B cell (primary cell): ENCODE data around the gene SLC12A4. TPM values are rescaled to one million over a fixed set of nuclear protein-coding genes. Genes with fewer than 3 reads are reported as not detected.

Source experiments
- ATAC-seq: fragments of 200-7000 bp; cut with Tn5 transposase; one replicate; pipeline ENCODE4 v1.10.0; 2021; ENCODE audit warnings: low read depth, mild to moderate bottlenecking, moderate number of reproducible peaks, moderate library complexity
- CTCF ChIA-PET: fragments of 350-600 bp; sonication (Branson Sonifier 250); formaldehyde crosslinking; loops from one replicate; lab custom pipeline; 2021; ENCODE audit warnings: antibody characterized with exemption, inconsistent platforms; lab: Charles Lee
- POLR2A ChIA-PET: fragments of 350-600 bp; sonication (Branson Sonifier 250); formaldehyde crosslinking; loops from one replicate; lab custom pipeline; 2021; ENCODE audit warnings: antibody characterized with exemption; lab: Charles Lee
- DNase-seq: peaks from one replicate; pipeline ENCODE4 v3.0.0; 2013
- H2AFZ ChIP-seq: 2 replicates; pipeline ENCODE4 v1.6.1; 2012; ENCODE audit warnings: mild to moderate bottlenecking, low read depth, low read length; ENCODE audit not compliant: insufficient read depth, poor library complexity, severe bottlenecking
- H3K27ac ChIP-seq, 2 donors: 1 replicate in 1 of 2; 2 replicates in 1 of 2; pipeline ENCODE4 v1.5.1; 2012 to 2013; ENCODE audit warnings: low read length in 2 of 2, mild to moderate bottlenecking in 2 of 2, moderate library complexity in 1 of 2
- H3K27me3 ChIP-seq, 4 experiments: fragments of 200-600 bp in 1 of 4; sonication (generic) in 1 of 4; replicated peaks in 1 of 4; 1 replicate in 2 of 4; 2 replicates in 2 of 4; pipeline versions ENCODE4 v1.6.1 to v1.7.0; 2013 to 2016; ENCODE audit warnings: low read length in 3 of 4, mild to moderate bottlenecking in 2 of 4, mixed read lengths in 1 of 4, moderate library complexity in 1 of 4; ENCODE audit not compliant: insufficient read depth in 4 of 4, control insufficient read depth in 3 of 4; ENCODE audit errors: control extremely low read depth in 1 of 4
- H3K36me3 ChIP-seq, 2 experiments: replicated peaks in 1 of 2; 1 replicate in 1 of 2; 2 replicates in 1 of 2; pipeline versions ENCODE4 v1.6.1 to v1.7.1; 2013; ENCODE audit warnings: low read length in 1 of 2; ENCODE audit not compliant: insufficient read depth in 2 of 2, control insufficient read depth in 1 of 2; ENCODE audit errors: control extremely low read depth in 1 of 2, extremely low read depth in 1 of 2
- H3K4me1 ChIP-seq, 2 donors: fragments of 200-600 bp in 1 of 2; sonication (generic) in 1 of 2; 1 replicate in 1 of 2; 2 replicates in 1 of 2; pipeline versions ENCODE4 v1.5.1 to v1.6.1; 2013 to 2017; ENCODE audit warnings: low read length in 2 of 2; ENCODE audit not compliant: control insufficient read depth in 2 of 2, insufficient read depth in 2 of 2
- H3K4me2 ChIP-seq: replicated peaks from 2 replicates; pipeline ENCODE3; 2012; ENCODE audit warnings: mild to moderate bottlenecking, low read depth, low read length; ENCODE audit not compliant: poor library complexity, severe bottlenecking
- H3K4me3 ChIP-seq, 5 experiments: fragments of 200-600 bp in 1 of 5; sonication (generic) in 1 of 5; 1 replicate in 3 of 5; 2 replicates in 2 of 5; pipeline versions ENCODE4 v1.5.1 to v1.7.0; 2011 to 2016; ENCODE audit warnings: low read length in 4 of 5, mild to moderate bottlenecking in 4 of 5, low read depth in 2 of 5, control low read depth in 1 of 5, moderate library complexity in 1 of 5; ENCODE audit not compliant: insufficient read depth in 1 of 5; ENCODE audit errors: control extremely low read depth in 1 of 5, extremely low read depth in 1 of 5
- H3K79me2 ChIP-seq: fragments of 200-600 bp; sonication (generic); one replicate; pipeline ENCODE4 v1.6.0; 2016; ENCODE audit warnings: low read length; ENCODE audit not compliant: control insufficient read depth, insufficient read depth
- H3K9ac ChIP-seq: fragments of 200-600 bp; sonication (generic); 2 replicates; pipeline ENCODE4 v1.6.1; 2017; ENCODE audit warnings: mild to moderate bottlenecking, low read length, moderate library complexity
- H3K9me3 ChIP-seq, 3 donors: one replicate each; pipeline versions ENCODE4 v1.6.1 to v1.7.1; 2013; ENCODE audit warnings: low read length in 2 of 3; ENCODE audit not compliant: control insufficient read depth in 2 of 3, insufficient read depth in 1 of 3; ENCODE audit errors: control extremely low read depth in 1 of 3
- H4K20me1 ChIP-seq: 2 replicates; pipeline ENCODE4 v1.6.0; 2012; ENCODE audit warnings: mild to moderate bottlenecking, low read length; ENCODE audit not compliant: insufficient read depth, control insufficient read depth, poor library complexity, severe bottlenecking
- H3K27ac Mint-ChIP-seq: one replicate; pipeline ENCODE4 v1.8.0; 2021; ENCODE audit warnings: mixed read lengths
- H3K27me3 Mint-ChIP-seq: one replicate; pipeline ENCODE4 v1.8.0; 2021; ENCODE audit warnings: mixed read lengths
- H3K4me1 Mint-ChIP-seq: one replicate; pipeline ENCODE4 v1.8.0; 2021; ENCODE audit warnings: mixed read lengths
- H3K4me3 Mint-ChIP-seq: one replicate; pipeline ENCODE4 v1.8.0; 2021; ENCODE audit warnings: mixed read lengths
- H3K9me3 Mint-ChIP-seq: one replicate; pipeline ENCODE4 v1.8.0; 2022; ENCODE audit warnings: mixed read lengths; ENCODE audit not compliant: insufficient read depth
- CTCF ChIP-seq: fragments of 200-600 bp; IDR thresholded peaks from one replicate; pipeline ENCODE4 v1.8.0; 2022; ENCODE audit warnings: antibody characterized with exemption, mild to moderate bottlenecking
- EZH2 ChIP-seq: IDR thresholded peaks from 2 replicates; pipeline ENCODE4 v1.6.1; 2012; ENCODE audit warnings: borderline replicate concordance, low read depth, mild to moderate bottlenecking, moderate library complexity, low read length; ENCODE audit not compliant: insufficient read depth, poor library complexity, severe bottlenecking
- WGBS: methylation state at CpG from one replicate; pipeline ENCODE4 v1.1.5; 2013; ENCODE audit warnings: missing lambda C conversion rate; ENCODE audit not compliant: insufficient coverage; 5-methylcytosine and 5-hydroxymethylcytosine counted together
- intact Hi-C: fragments of 100-400 bp; cut with micrococcal nuclease; formaldehyde crosslinking; loops from one replicate; pipeline ENCODE4 v1.10.0; 2022
- polyA plus RNA-seq: library from polyadenylated mRNA; depleted of rRNA; stranded (reverse); fragments of >200 nt; gene quantifications from 2 replicates; pipeline ENCODE4 v1.2.3, GENCODE V29; 2012
- total RNA-seq, 2 donors: library from RNA; stranded (reverse); fragments of 120-200 nt in 1 of 2; gene quantifications; 1 replicate in 1 of 2; 2 replicates in 1 of 2; pipeline versions ENCODE4 v1.2.3 to v1.2.4, GENCODE V29; 2013 to 2022

SLC12A4 gene
- total and polyA plus RNA-seq, 2 donors (not counting 1 experiment from before 2014, with no cell fraction given), result 20.2 to 42.2 TPM

- WGBS, result 99% methylated on average over 36 of the region's 36 CpGs
- DNase-seq, result no peak
- Histone ChIP-seq H3K4me3 (no peak overlapping the region), H3K79me2 (peaks cover 83% of the 10 kb centered on the region), H3K4me2 (no peak overlapping the region), H3K9me3 (no peaks in the 10 kb centered on the region), H3K27ac (no peak overlapping the region), H3K27me3 (no peaks in the 10 kb centered on the region), H2AFZ (no peak overlapping the region), H3K4me1 (peaks cover 0 to 4% of the 10 kb centered on the region in 2 donors), H3K9ac (no peak overlapping the region), H3K36me3 (peaks cover 0 to 31% of the 10 kb centered on the region in 2 experiments), H4K20me1 (peaks cover 19% of the 10 kb centered on the region)
- Mint-ChIP-seq H3K4me1 (peaks cover 2% of the 10 kb centered on the region), H3K27me3 (no peaks in the 10 kb centered on the region), H3K4me3 (no peak overlapping the region), H3K9me3 (no peaks in the 10 kb centered on the region), H3K27ac (no peak overlapping the region)
- POLR2A ChIA-PET, result no interaction called here
- ATAC-seq, result no peak
- CTCF ChIA-PET, result interaction anchor here (1.2 kb wide), 1 partner anchor 224 kb away, joined by 3 read pairs; no protein-coding TSS in a partner anchor
- intact Hi-C loops, result no loop called here
- TF ChIP-seq EZH2 (no peak), CTCF (no peak)
These were observed 59.2 kb downstream of the SLC12A4 start for GRCh38 chr16:67909056-67909742.

GRCh38 chr16:67907397-67908180, 60.8 kb downstream of the SLC12A4 start:
- CTCF ChIA-PET, result no interaction called here
- H3K27me3 ChIP-seq, result no peaks in the 10 kb centered on the region

More at GRCh38 chr16:67907397-67908180, 60.8 kb downstream of the SLC12A4 start:
- Histone ChIP-seq H3K27ac (no peak overlapping the region), H3K4me1 (peaks cover 0 to 4% of the 10 kb centered on the region in 2 donors), H2AFZ (no peak overlapping the region), H3K4me2 (no peak overlapping the region), H3K4me3 (no peak overlapping the region), H3K36me3 (peaks cover 1 to 35% of the 10 kb centered on the region in 2 experiments), H3K9me3 (no peaks in the 10 kb centered on the region), H3K9ac (no peak overlapping the region), H3K79me2 (peaks cover 81% of the 10 kb centered on the region), H4K20me1 (peaks cover 26% of the 10 kb centered on the region)
- intact Hi-C loops, result no loop called here
- H3K27me3 Mint-ChIP-seq, result no peaks in the 10 kb centered on the region
- no peak overlapping the region for H3K4me3 Mint-ChIP-seq
- 98% methylated on average over 10 of the region's 11 CpGs for WGBS
- ATAC-seq, result no peak
- POLR2A ChIA-PET, result no interaction called here
- H3K4me1 Mint-ChIP-seq, result peaks cover 2% of the 10 kb centered on the region
- TF ChIP-seq CTCF (no peak), EZH2 (no peak)
- DNase-seq, result no peak
- H3K9me3 Mint-ChIP-seq, result no peaks in the 10 kb centered on the region
- H3K27ac Mint-ChIP-seq, result no peak overlapping the region
